SK-MEL-5 (cell line): Measurements from ENCODE around the gene FBXO27. TPM values are rescaled to one million over a fixed set of nuclear protein-coding genes. Genes with fewer than 3 reads are reported as not detected.

Experiments
- DNase-seq: peaks from one replicate; pipeline ENCODE4 v3.0.0-alpha.2; 2016; ENCODE audit warnings: low read depth, low spot score
- in situ Hi-C: cut with HindIII; loops from 2 replicates; pipeline ENCODE4 v1.10.0; 2016; ENCODE audit warnings: low sequenced_read_pairs, high pct_unique_total_duplicates, low pct_unique_long_range_greater_than_20kb
- total RNA-seq: library from RNA; depleted of rRNA; stranded (reverse); fragments of >200 nt; shearing (Covaris generic); gene quantifications from 2 replicates; pipeline ENCODE4 v1.2.3, GENCODE V29; 2014

The FBXO27 gene
- total RNA-seq, 1 experiment from 2014 or later = 1.0 TPM

DNA sequence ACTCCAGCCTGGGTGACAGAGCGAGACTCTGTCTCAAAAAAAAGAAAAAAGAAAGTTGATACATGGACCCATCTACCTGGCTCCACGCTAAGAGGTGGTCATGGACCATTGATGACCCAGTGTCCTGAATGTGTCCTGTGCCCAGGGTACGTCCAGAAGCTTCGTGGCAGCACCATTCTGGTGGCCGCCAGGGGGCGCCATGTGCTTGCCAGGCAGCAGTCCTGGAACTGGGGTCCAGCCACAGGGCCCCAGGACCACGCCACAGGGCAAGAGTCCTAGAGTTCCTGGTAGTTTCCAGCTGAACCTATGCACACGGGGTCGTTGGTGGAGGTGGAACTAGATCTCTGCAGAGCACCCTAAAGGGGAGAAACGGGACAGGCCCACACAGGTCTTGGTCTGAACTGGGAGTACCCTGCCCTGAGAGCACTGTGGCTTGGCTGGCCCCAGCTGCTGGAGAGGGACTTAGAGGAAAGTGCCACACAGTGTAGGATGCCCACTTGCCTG lies 19.9 kb upstream of the FBXO27 start:
- in situ Hi-C loops = no loop called here
- peak; percentile 76 for DNase-seq

DNA sequence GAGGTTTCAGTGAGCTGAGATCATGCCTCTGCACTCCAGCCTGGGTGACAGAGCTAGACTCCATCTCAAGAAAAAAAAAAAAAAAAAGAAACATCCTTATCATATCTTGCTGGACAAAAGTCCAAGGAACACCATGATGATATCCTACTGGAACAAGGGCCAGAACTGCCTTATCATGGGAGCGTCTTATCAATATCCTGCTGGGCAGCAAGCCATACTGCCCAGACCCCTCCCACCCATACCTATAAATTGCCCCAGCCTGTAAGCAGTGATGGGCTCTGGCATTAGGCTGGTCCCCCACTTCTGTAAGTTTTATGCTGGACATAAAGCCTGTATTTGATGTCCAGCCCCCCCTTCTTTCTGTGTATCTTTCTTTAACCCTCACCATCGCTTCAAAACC lies 14.7 kb upstream of the FBXO27 start:
- in situ Hi-C loops = no loop called here
- DNase-seq = no peak

DNA sequence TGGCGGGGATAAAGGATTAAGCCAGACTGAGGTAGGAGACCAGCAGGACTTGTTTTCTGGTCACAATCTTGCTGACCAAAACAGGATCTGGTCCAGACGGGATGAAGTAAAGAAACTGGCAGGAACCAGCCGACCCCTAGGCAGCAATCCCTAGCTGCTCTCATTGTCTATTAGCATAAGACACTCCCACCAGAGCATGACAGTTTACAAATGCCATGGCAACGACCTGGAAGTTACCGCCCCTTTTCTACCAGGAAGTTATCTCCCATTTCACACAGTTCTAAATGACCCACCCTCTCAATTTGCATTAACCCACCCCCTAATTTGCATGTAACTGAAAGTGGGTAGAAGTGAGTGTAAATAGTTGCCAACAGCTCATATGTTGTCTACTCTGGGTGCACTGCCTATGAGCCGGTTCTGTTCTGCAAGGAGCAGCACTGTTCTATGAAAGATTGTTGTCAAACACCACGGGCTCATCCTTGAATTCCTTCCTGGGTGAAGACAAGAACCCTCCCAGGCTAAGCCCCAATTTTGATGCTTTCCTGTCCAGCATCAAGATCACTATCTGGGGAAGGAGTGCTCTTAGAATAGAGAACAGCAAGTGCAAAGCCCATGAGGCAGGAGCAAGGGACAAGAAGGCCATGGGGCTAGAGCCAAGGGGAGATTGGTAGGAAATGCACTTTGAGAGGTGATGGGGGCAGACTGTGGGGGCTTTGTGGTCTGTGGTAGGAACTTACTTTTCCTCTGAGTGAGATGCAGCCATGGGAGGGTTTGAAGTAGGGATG lies 13.9 kb upstream of the FBXO27 start:
- DNase-seq = peak; percentile 76

GRCh38 chr19:39045506-39045905 lies 13.2 kb upstream of the FBXO27 start:
- no peak for DNase-seq
- in situ Hi-C loops = no loop called here

More for the DNA sequence above, 13.9 kb upstream of the FBXO27 start:
- in situ Hi-C loops = no loop called here

GRCh38 chr19:39038098-39038497 lies 5.7 kb upstream of the FBXO27 start:
- in situ Hi-C loops = no loop called here
- peak; percentile 70 for DNase-seq

DNA sequence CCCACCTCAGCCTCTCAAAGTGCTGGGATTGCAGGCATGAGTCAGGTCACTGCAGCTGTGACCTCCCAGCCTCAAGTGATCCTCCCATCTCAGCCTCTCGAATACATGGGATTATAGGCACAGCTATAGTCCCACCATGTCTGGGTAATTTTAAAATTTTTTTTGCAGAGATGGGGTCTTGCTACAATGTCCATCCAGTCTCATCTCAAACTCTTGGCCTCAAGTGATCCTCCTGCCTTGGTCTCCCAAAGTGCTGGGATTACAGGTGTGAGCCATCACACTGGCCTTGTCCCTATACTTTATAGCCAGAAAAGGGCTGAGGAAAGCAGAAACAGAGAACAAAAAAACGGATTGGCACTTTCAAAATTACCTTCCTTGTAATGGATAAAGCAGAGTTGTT lies 4.8 kb upstream of the FBXO27 start:
- in situ Hi-C loops = no loop called here
- no peak for DNase-seq

GRCh38 chr19:39036581-39036980 lies 4.2 kb upstream of the FBXO27 start:
- in situ Hi-C loops = no loop called here
- no peak for DNase-seq

GRCh38 chr19:39031368-39032062 lies 834 bp downstream of the FBXO27 start:
- in situ Hi-C loops = no loop called here
- DNase-seq = peak; percentile 75

DNA sequence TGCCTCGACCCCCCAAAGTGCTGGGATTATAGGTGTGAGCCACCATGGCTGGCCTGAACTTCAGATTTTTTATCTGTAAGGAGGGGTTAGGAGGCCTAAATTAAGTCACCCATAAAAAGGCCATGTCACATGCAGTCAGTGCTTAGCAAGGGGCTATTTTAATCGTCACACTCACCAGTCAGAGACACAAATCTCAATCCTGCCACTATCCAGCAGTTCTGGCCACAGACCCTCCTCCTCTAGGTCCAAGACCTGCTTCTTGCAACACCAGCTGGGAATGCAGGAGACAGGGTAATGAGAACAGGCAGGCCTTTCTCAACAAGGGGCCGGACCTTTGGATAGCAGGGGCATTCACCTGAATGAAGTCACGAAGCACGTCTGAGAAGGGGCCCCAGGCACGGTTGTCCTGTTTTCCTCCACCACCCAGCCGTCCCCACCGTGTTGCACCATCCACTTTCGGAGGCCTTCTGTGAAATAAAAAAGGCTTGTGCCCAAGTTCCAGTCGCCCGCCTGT lies 1.4 kb downstream of the FBXO27 start:
- in situ Hi-C loops = no loop called here
- no peak for DNase-seq

- DNase-seq = no peak
- in situ Hi-C loops = no loop called here
These were observed 7.3 kb downstream of the FBXO27 start for GRCh38 chr19:39024875-39025641.

GRCh38 chr19:39021063-39021462 lies 11.3 kb downstream of the FBXO27 start:
- DNase-seq = no peak
- in situ Hi-C loops = no loop called here

DNA sequence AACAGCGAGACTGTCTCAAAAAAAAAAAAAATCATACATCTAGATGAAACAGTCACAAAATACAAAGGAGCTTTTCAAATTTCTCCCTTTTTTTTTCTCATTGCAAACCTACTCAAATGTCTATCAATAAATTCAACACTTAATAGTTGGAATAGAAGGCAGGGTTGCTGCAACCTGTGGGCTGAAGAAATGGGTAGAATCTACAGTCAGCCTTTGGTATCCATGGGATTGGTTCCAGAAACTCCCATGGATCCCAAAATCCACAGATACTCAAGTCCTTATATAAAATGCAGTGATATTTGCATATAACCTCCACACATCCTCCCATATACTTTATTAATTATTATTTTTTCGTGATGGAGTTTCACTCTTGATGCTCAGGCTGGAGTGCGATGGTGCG lies 14.7 kb downstream of the FBXO27 start:
- in situ Hi-C loops = no loop called here
- DNase-seq = no peak

DNA sequence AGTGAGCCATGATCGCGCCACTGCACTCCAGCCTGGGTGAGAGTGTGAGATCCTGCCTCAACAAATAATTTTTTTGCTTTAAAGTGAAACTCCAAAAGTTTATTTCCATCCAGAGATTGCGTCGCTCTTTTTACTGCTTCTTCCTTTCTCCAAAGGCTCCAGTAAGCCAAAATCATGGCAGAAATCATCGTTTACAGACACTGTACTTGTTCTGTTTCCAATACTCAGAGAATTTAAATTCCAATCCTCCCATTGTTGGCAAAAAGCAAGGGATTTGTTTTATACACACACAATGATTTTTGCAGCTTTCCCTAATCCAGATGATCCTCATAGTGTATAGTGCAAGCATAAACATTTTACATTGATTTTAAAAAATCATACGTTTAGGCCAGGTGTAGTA lies 15.3 kb downstream of the FBXO27 start:
- DNase-seq = no peak
- in situ Hi-C loops = no loop called here

DNA sequence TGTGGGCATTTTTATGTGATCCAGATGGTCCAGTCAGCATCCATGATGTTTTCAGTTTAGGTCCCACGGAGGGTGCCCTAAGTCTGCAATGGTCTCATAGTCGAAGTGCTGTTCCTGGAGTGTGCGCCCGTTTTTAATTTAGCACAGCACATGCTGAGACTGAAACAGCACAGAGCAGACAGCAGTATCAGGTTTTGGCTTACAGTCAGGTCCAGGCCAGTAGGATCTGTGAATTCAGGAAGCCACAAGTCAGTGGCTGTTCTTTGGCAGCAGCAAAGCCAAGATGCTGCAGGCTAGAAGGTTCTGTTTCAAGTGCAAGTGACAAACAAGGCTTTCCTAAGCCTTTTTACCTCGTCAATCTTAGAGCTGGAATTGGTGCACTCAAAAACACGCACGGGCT lies 18.3 kb downstream of the FBXO27 start:
- in situ Hi-C loops = no loop called here
- no peak for DNase-seq

DNA sequence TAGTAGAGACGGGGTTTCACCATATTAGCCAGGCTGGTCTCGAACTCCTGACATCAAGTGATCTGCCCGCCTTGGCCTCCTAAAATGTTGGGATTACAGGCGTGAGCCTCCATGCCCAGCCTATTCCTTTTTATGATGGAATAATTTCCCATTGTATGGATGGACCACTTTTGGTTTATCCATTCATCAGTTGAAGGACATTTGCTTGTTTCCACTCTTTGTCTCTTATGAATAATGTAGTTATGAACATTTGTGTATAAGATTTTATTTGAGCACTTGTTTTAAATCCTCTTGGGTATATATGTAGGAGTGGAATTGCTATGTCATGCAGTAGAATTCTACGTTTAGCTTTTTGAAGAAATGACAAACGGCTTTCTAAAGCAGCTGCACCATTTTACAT lies 23.3 kb downstream of the FBXO27 start:
- no peak for DNase-seq
- in situ Hi-C loops = no loop called here

DNA sequence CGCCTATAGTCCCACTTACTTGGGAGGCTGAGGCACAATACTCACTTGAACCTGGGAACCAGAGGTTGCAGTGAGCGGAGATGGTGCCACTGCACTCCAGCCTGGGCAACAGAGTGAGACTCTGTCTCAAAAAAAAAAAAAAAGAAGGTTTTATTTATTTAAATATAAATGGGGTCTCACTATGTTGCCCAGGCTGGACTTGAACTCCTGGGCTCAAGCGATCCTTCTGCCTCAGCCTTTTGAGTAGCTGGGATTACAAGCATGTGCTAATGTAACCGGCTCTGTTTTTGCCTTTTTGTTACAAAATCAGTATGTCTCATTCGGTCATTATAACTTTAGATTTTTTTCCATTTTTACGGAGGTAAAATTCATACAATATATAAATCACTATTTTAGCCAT lies 24.2 kb downstream of the FBXO27 start:
- no peak for DNase-seq
- in situ Hi-C loops = no loop called here

- DNase-seq = no peak
- in situ Hi-C loops = no loop called here
These were observed 25.3 kb downstream of the FBXO27 start for GRCh38 chr19:39007096-39007495.

DNA sequence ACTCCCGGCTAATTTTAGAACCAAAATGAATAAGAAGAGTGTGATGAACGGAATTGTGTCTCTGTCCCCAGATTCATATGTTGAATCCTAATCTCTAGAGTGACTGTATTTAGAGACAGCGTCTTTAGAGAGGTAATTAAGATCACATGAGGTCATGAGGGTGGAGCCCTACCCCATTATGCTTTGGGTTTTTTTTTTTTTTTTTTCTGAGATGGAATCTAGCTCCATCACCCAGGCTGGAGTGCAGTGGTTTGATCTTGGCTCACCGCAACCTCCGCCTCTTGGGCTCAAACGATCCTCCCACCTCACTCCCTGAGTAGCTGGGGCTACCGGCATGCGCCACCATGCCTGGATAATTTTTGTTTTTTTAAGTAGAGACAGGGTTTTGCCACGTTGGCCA lies 27.9 kb downstream of the FBXO27 start:
- in situ Hi-C loops = no loop called here
- no peak for DNase-seq
